GM10266 (cell line): ENCODE results near the gene FAM53A.

Source experiments
- DNase-seq: peaks from one replicate; pipeline ENCODE4 v3.0.0; 2012; ENCODE audit errors: extremely low spot score
- CTCF ChIP-seq: IDR thresholded peaks from 2 replicates; pipeline ENCODE4 v1.5.1; 2012; ENCODE audit warnings: mild to moderate bottlenecking, low read depth; ENCODE audit not compliant: control insufficient read depth, insufficient read depth; ENCODE audit errors: missing control alignments

The FAM53A gene

GRCh38 chr4:1656132-1656531, 28.0 kb downstream of the FAM53A start:
- DNase-seq, result no peak

DNA sequence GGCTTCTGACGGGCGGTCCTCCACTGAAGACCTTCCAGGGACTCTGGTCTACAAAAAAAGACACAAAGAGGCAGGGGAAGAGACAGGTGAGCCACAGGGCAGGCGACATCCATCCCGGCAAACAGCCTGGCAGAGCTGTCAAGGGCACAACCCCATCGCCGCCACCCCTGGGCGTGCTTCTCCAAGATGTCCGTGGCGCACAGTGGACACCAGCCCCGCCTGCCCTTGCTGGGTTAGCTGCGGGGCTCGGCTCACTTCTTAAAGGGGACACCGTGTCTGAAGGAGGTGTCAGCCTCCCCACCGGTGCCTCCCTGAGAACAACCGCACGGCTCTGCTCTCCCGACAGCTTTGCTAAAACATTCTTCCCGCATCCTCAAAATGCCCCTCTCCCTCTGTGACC, 28.4 kb downstream of the FAM53A start:
- TF ChIP-seq CTCF, result no peak
- no peak for DNase-seq

More at GRCh38 chr4:1656132-1656531, 28.0 kb downstream of the FAM53A start:
- no peak for TF ChIP-seq CTCF

DNA sequence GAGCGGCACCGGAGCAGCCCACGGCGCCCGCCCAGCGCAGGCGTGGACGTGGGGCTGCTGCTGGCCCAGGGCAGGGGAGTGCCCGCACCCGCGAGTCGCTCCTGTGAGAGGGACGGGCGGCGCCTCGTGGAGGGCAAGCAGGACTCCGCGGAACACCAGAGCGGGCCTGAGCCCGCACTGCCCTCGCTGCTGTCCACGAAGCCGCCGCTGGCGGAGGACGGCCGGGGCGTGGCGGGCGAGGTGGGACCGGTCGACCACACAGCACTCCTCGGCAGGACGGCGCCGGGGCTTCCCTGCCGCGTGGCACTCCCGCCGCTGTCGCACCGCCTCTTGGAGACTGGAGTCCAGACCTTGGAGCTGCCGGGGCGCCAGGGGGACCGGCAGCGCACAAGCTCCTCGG, 29.0 kb downstream of the FAM53A start:
- no peak for TF ChIP-seq CTCF
- no peak for DNase-seq

DNA sequence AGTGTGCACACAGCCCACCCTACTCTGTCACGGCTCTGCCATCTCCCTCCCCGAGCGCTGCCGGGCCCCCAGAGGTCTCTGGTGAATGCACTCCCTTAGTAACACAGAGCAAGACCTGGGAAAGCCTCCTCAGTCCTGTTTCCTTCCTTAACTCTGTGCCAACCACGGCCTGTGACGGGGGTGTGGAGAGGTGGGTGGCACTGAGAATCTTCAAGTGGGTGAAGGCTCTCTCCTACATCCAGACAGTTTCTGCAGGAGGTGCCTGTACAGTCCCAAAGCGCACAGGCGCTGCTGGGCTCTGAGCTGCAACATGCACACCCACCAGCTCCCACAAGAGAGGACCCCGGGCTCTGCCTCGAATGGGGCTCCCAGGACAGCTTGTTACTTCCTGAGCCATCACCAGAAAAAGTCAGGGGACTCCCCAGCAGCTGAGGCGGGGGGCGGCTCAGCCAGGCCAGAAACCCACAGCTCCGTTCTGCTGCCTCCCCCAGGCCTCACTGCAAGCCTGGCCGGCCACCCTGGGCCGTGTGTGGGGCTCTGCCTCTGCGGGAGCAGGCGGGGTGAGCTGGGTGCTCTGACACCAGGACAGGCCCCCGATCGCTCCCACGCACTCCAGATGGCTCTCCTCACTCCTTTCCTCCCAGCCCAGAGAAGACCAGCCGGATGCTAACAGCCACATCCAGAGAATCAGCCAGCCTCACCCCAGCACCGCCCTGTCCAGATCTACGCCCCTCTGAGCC, 29.7 kb downstream of the FAM53A start:
- no peak for TF ChIP-seq CTCF
- no peak for DNase-seq

GRCh38 chr4:1653776-1654175, 30.3 kb downstream of the FAM53A start:
- DNase-seq, result no peak
- no peak for TF ChIP-seq CTCF

DNA sequence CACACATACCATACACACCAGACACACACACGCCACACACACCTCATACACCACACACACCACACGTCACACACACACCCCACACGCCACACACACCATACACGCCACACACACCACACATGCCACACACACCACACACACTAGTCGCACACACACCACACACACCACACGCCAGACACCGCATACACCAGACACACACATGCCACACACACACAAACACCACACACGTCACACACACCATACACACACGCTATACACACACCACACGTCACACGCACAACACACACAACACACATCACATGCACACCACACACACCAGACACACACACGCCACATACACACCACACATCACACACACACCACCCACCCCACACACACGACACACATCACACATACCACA, 32.0 kb downstream of the FAM53A start:
- no peak for TF ChIP-seq CTCF

GRCh38 chr4:1651609-1652008, 32.5 kb downstream of the FAM53A start:
- TF ChIP-seq CTCF, result no peak

More for the DNA sequence above, 32.0 kb downstream of the FAM53A start:
- DNase-seq, result no peak

More at GRCh38 chr4:1651609-1652008, 32.5 kb downstream of the FAM53A start:
- DNase-seq, result no peak
